HG03378 (cell line): ENCODE data around the gene ZBTB24.
"Not testable (repeated sequence)": the region's sequence is repeated elsewhere in the genome, so short reads cannot be mapped to it uniquely, and the experiment has no call there.

Source experiments
- ATAC-seq: cut with Tn5 transposase; IDR thresholded peaks from one replicate; pipeline ENCODE4 v1.9.1; 2021; ENCODE audit warnings: mild to moderate bottlenecking, moderate library complexity; ENCODE audit not compliant: unreplicated experiment

The ZBTB24 gene

GRCh38 chr6:109482905-109483734 lies at the start of gene ZBTB24:
TSS of gene ZBTB24 (minus strand) at chr6:109483219. CDS start at chr6:109482026, 1,193 bp downstream.
- ATAC-seq: peak; percentile 60

- no peak for ATAC-seq
These were observed 48.4 kb upstream of the ZBTB24 start for GRCh38 chr6:109531446-109531845.

DNA sequence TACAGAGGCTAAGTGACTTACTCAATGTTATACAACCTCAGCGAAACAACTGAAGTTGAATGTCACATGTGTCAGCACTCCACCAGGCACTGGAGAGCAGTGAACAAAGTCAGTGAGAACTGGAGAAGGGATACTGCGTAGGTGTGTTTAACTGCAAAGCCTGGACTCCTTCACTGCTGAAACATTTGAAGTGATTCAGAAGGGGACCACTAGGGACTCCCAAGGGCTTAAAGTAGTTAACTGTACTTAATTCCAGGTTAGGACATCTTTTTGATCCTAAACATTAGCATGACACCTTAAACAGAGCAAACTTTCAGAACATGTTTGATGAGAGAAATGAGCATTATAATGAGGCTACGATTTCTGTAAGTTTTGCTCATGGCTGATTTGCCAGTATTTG lies 45.0 kb upstream of the ZBTB24 start:
- ATAC-seq: no peak

GRCh38 chr6:109526905-109527628 lies 44.0 kb upstream of the ZBTB24 start:
- no peak for ATAC-seq

DNA sequence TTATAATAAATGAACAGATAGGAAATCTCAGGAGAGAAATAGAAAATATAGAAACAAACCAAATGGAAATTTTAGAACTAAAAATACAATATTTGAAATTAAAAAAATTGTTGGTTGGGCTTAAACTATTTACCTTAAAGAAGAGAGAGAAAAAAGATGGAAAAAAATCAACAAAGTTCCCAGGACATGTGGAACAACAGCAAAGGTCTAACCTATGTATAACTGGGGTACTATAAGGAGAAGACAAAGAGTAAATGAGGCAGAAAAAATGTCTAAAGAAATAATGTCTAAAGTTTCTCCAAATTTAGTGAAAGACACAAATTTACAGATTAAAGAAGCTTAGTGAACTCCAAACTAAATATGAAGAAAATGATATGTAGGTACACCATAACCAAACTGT lies 41.1 kb upstream of the ZBTB24 start:
- ATAC-seq: no peak

DNA sequence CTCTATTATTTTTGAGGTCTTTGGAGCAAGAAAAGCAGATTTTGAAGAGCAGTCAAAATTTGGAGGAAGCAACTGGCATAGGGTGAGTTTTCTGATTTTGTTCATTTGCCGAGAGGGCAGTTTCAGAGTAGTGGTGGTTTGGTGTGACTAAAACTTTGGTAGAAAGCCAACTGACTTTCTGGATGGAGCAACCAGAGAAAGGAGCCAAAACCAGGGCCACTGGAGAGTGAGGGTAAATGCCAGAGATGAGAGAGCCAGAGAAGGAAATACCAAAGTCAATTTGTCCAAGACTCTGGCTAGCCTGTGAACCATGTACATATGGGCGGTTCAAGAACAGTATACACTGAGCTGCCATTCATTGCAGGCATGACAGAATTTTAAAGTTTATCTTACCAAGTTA lies 40.5 kb upstream of the ZBTB24 start:
- ATAC-seq: no peak

- ATAC-seq: no peak
These were observed 38.1 kb upstream of the ZBTB24 start for GRCh38 chr6:109521080-109521479.

DNA sequence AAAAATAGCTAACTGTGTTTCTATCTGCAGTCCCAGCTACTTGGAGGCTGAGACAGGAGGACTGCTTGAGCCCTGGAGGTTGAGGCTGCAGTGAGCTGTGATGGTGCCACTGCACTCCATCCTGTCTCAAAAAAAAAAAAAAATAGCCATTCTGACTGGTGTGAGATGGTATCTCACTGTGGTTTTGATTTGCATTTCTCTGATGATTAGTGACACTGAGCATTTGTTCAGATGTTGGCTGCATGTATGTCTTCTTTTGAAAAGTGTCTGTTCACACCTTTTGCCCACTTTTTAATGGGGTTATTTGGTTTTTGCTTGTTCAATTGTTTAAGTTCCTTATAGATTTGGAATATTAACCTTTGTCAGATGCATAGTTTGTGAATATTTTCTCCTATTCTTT lies 36.6 kb upstream of the ZBTB24 start:
- ATAC-seq: not testable (repeated sequence)

DNA sequence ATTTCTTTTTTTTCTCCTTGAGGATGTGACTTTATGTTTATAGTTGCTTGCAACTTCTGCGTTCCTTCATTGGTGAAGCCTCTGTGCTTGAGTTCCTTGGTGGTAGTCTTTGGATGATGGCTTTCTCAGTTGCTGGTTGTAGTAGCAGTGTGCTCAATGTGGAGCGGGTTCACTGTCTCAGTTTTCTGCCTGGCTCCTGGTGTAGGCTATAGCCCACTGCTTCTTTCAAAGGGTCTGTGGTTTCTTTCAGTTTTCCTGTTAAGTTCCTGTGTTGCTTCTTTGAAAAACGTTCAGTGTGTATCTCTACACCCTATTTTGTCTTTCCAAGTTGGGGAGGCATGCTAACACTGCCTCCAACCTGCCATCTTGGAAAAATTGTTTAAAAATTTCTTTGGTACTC lies 33.9 kb upstream of the ZBTB24 start:
- ATAC-seq: no peak

DNA sequence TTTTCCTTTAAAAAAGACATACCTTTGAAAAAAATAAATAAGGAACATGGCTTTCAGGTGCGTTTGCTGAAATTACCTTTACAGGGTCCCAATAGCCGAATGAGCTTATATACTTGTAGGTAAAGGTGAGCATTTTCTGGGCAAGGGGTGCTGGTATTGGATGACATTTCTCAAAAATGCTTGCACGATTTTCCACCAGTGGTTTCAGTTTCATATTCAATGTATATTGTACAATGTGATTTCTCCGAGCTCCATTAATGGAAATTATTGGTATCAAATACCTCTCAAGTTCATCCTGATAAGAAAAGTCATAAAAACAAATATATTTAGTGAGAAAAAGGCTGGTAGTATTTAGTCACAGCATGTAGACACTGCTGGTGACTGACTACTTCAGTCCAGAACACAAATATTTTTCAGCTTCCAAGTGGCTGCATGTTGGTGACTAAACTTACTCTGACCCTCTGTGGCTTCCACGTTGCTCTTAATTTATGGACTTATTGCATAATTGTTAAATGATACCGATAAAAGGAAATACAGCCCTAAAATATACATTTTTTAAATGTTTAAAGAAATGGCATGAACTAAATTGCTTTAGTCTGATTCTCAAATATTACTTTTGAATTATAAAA lies 32.9 kb upstream of the ZBTB24 start:
- ATAC-seq: no peak

DNA sequence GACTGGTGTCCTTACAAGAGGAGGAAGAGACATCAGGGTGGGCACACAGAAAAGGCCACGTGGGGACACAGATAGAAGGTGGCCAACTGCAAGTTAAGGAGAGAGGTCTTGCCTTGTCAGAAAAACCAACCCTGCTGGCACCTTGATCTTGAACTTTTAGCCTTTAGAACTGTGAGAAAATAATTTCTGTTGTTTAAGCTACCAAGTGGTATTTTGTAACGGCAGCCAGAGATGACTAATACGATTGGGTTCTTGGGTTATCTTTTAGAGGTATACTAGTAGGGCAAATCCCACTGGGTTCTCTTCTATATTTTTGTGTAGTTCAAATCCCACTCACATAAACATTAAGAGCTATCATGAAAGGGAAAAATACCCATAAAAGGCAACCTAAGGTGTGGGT lies 31.9 kb upstream of the ZBTB24 start:
- ATAC-seq: no peak

- no peak for ATAC-seq
These were observed 30.6 kb upstream of the ZBTB24 start for GRCh38 chr6:109513571-109514071.

GRCh38 chr6:109512271-109512817 lies 29.3 kb upstream of the ZBTB24 start:
- no peak for ATAC-seq

GRCh38 chr6:109511832-109512231 lies 28.8 kb upstream of the ZBTB24 start:
- no peak for ATAC-seq

- no peak for ATAC-seq
These were observed 27.3 kb upstream of the ZBTB24 start for GRCh38 chr6:109510358-109510757.

DNA sequence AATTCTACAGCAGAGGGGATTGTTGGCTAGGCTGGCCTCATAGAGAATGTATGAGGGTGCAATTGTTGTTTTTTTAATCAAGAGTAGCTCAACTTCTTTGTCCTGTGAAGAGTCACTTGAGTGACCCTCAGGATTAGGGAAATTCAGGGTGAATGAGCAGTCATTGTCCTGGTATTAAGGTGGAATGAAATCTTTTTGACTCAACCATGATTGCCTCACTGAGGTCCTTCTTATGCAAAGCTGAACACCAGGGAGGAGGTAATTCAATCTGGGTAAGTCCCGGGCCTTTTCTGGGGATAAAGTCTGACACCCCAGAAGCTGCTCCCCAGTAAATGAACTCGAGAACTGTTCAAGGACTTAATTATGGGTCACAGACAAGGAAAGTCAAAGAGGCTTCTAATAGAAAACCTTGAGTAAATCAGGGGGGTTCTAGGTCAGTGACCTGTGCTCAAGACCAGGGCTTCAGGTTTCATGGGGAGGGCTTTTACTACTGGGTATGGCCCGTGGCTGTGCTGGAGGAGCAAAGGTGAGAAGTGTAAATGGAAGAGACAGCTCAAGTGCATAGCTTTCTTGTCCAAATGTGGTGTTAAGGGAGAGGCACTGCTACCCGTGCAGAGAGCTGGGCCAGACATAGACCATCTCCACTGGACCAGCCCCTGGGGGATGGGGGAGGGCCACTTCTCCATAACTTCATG lies 25.3 kb upstream of the ZBTB24 start:
- ATAC-seq: no peak

GRCh38 chr6:109507490-109508072 lies 24.6 kb upstream of the ZBTB24 start:
- no peak for ATAC-seq

- no peak for ATAC-seq
These were observed 23.8 kb upstream of the ZBTB24 start for GRCh38 chr6:109506841-109507240.

- no peak for ATAC-seq
These were observed 23.3 kb upstream of the ZBTB24 start for GRCh38 chr6:109506314-109506713.
